KMS-11 (cell line): Measurements from ENCODE around the gene PLD1.

Experiments
- H2AFZ ChIP-seq: fragments of 200-600 bp; sonication (generic); 2 replicates; pipeline ENCODE4 v1.6.1; 2016; ENCODE audit warnings: antibody characterized with exemption, mixed run types, low read depth
- H3K27ac ChIP-seq: fragments of 200-600 bp; sonication (generic); 2 replicates; pipeline ENCODE4 v1.6.1; 2016; ENCODE audit warnings: mild to moderate bottlenecking, mixed run types
- H3K27me3 ChIP-seq: fragments of 200-600 bp; sonication (generic); 2 replicates; pipeline ENCODE4 v1.6.1; 2017; ENCODE audit warnings: mild to moderate bottlenecking, low read depth, mixed run types, moderate library complexity; ENCODE audit not compliant: insufficient read depth
- H3K36me3 ChIP-seq: fragments of 200-600 bp; sonication (generic); 2 replicates; pipeline ENCODE4 v1.6.1; 2017; ENCODE audit warnings: mild to moderate bottlenecking, mixed run types; ENCODE audit not compliant: insufficient read depth
- H3K4me1 ChIP-seq: fragments of 200-600 bp; sonication (generic); 2 replicates; pipeline ENCODE4 v1.6.1; 2016; ENCODE audit warnings: mild to moderate bottlenecking, low read depth, mixed run types; ENCODE audit not compliant: poor library complexity, severe bottlenecking
- H3K4me2 ChIP-seq: fragments of 200-600 bp; sonication (generic); 2 replicates; pipeline ENCODE4 v1.7.0; 2016; ENCODE audit warnings: mild to moderate bottlenecking, mixed run types
- H3K4me3 ChIP-seq: fragments of 200-600 bp; sonication (generic); IDR thresholded peaks from 2 replicates; pipeline ENCODE4 v1.6.1; 2017; ENCODE audit warnings: low read depth, low read length, mixed read lengths; ENCODE audit not compliant: insufficient read depth
- H3K79me2 ChIP-seq: fragments of 200-600 bp; sonication (generic); 2 replicates; pipeline ENCODE4 v1.6.1; 2016; ENCODE audit warnings: low read depth, mixed run types; ENCODE audit not compliant: insufficient read depth
- H3K9ac ChIP-seq: fragments of 200-600 bp; sonication (generic); 2 replicates; pipeline ENCODE4 v1.6.1; 2016; ENCODE audit warnings: mild to moderate bottlenecking, mixed run types
- H4K20me1 ChIP-seq: fragments of 200-600 bp; sonication (generic); 2 replicates; pipeline ENCODE4 v1.6.1; 2016; ENCODE audit warnings: mild to moderate bottlenecking, mixed run types; ENCODE audit not compliant: insufficient read depth
- TF ChIP-seq, protein P1 (sequence below): fragments of 200-600 bp; sonication (generic); conservative IDR thresholded peaks from 2 replicates; pipeline ENCODE4 v1.6.1; 2017; ENCODE audit warnings: low read depth, mild to moderate bottlenecking, antibody characterized with exemption, low read length, moderate library complexity, mixed read lengths

Gene PLD1

DNA sequence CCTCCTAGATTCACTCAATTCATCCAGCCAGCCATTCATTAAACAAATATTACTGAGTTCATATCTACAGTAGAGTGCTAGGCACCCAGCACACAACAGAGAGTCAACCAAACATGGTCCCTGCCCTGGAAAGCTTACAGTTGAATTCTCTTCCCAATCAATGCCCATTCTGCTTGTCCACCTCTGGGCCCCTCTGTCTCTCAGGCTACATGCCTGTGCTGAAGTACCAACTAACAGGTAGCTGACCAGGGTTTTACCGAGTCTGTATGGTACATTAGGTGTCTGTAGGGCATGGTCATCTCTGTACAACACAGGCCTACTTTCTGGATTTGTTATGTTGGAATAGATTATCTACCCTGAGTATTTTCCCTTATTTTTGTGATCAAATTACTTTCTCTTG is 23.3 kb downstream of the PLD1 start:
- no peak overlapping the region for H3K4me3 ChIP-seq
- no peaks in the 10 kb centered on the region for H3K36me3 ChIP-seq
- no peak overlapping the region for H2AFZ ChIP-seq
- no peaks in the 10 kb centered on the region for H3K27me3 ChIP-seq
- TF ChIP-seq, protein P1, sequence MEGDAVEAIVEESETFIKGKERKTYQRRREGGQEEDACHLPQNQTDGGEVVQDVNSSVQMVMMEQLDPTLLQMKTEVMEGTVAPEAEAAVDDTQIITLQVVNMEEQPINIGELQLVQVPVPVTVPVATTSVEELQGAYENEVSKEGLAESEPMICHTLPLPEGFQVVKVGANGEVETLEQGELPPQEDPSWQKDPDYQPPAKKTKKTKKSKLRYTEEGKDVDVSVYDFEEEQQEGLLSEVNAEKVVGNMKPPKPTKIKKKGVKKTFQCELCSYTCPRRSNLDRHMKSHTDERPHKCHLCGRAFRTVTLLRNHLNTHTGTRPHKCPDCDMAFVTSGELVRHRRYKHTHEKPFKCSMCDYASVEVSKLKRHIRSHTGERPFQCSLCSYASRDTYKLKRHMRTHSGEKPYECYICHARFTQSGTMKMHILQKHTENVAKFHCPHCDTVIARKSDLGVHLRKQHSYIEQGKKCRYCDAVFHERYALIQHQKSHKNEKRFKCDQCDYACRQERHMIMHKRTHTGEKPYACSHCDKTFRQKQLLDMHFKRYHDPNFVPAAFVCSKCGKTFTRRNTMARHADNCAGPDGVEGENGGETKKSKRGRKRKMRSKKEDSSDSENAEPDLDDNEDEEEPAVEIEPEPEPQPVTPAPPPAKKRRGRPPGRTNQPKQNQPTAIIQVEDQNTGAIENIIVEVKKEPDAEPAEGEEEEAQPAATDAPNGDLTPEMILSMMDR = no peak
- no peak overlapping the region for H3K4me2 ChIP-seq
- no peak overlapping the region for H3K9ac ChIP-seq
- no peaks in the 10 kb centered on the region for H4K20me1 ChIP-seq
- no peaks in the 10 kb centered on the region for H3K79me2 ChIP-seq
- no peaks in the 10 kb centered on the region for H3K4me1 ChIP-seq
- H3K27ac ChIP-seq = no peak overlapping the region

DNA sequence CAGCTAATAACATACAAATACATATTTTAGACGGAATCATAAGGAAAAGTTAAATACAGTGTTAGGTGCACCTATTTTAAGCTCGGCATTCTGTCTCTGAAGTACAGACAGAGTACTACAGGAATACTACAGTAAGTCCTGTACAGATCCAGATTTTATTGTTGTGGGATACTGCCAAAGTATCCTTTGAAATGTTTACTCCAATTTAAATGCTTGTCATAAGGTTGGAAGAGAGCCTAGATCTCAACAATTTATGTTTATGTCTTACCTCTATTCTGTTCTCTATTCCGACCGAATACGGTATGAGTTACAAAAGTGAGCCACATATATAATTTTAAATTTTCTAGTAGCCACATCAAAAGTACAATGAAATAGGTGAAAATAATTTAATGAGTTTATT is 25.3 kb downstream of the PLD1 start:
- Histone ChIP-seq H3K9ac (no peak overlapping the region), H3K27ac (no peak overlapping the region), H3K4me2 (no peak overlapping the region), H4K20me1 (no peaks in the 10 kb centered on the region), H3K27me3 (no peaks in the 10 kb centered on the region), H3K4me3 (no peak overlapping the region), H2AFZ (no peak overlapping the region), H3K36me3 (no peaks in the 10 kb centered on the region), H3K79me2 (no peaks in the 10 kb centered on the region), H3K4me1 (no peaks in the 10 kb centered on the region)
- TF ChIP-seq, protein P1 = no peak

GRCh38 chr3:171784387-171784786 is 25.9 kb downstream of the PLD1 start:
- H3K4me3 ChIP-seq = no peak overlapping the region
- no peaks in the 10 kb centered on the region for H3K27me3 ChIP-seq
- no peaks in the 10 kb centered on the region for H3K79me2 ChIP-seq
- H3K4me2 ChIP-seq = no peak overlapping the region
- H3K4me1 ChIP-seq = no peaks in the 10 kb centered on the region
- H3K9ac ChIP-seq = no peak overlapping the region
- TF ChIP-seq, protein P1 = no peak
- no peaks in the 10 kb centered on the region for H3K36me3 ChIP-seq
- no peaks in the 10 kb centered on the region for H4K20me1 ChIP-seq
- no peak overlapping the region for H2AFZ ChIP-seq
- H3K27ac ChIP-seq = no peak overlapping the region

DNA sequence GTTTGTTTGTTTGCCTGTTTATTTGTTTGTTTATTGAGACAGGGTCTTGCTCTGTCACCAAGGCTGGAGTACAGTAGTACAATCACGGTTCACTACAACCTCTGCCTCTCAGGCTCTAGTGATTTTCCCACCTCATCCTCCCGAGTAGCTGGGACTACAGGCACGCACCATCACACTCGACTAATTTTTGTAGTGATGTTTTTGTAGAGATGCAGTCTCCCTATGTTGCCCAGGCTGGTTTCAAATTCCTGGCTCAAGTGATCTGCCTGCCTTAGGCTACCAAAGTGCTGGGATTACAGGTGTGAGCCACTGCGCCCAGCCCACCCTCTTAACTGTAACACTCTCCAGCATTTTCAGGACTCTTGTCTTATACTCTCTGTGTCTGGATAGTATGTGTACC is 26.7 kb downstream of the PLD1 start:
- Histone ChIP-seq H3K4me2 (no peak overlapping the region), H2AFZ (no peak overlapping the region), H4K20me1 (no peaks in the 10 kb centered on the region), H3K79me2 (no peaks in the 10 kb centered on the region), H3K4me3 (no peak overlapping the region), H3K27ac (no peak overlapping the region), H3K4me1 (no peaks in the 10 kb centered on the region), H3K36me3 (no peaks in the 10 kb centered on the region), H3K9ac (no peak overlapping the region), H3K27me3 (no peaks in the 10 kb centered on the region)
- TF ChIP-seq, protein P1 = no peak
